Hematopoietic multipotent progenitor cell treated with erythropoietin and hydrocortisone succinate and interleukin-3 and kit ligand, for 8 days (in vitro differentiated cells): ENCODE data around the gene RNASE13.
"Not testable (repeated sequence)": the region's sequence is repeated elsewhere in the genome, so short reads cannot be mapped to it uniquely, and the experiment has no call there.

ENCODE experiments used
- DNase-seq: peaks from one replicate; pipeline ENCODE4 v3.0.0-alpha.2; 2015

Gene RNASE13

DNA sequence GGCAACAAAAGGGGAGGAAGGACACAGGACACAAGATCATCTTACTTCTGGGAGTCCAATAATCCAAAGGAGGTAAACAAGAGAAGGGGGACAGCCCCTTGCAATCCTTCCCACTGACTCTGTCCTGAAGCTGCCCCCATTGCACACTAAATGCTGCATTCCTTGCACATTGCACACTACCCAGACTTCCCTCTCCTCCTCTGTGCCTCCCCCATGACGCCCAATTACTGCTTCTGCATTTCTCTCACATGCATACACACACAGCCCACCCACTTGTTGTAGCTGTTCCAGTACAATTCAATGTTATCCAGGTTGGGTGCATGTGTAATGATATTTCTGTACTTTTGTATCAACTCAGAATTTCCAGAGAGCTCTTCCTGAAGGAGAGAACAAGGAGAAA is 15.2 kb downstream of the RNASE13 start:
- DNase-seq = no peak

DNA sequence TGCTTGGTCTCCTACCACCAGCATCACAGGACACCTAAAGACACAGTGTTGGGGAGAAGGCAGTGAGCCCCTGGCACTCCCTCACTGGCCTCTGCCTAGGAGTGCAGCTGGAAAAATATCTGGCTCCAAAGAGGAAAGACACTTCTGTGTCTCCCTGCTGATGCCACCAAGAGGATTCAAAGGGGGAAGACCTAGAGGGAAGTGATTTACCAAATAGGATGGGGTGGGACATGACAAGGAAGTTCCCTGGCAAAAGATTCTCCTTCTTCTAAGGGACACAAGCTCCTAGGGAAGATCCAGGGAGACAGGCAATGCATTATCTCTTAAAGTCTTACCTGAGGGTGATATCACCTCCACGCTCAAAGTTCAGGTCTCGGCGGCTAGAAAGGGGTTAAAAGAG is 15.8 kb downstream of the RNASE13 start:
- no peak for DNase-seq

DNA sequence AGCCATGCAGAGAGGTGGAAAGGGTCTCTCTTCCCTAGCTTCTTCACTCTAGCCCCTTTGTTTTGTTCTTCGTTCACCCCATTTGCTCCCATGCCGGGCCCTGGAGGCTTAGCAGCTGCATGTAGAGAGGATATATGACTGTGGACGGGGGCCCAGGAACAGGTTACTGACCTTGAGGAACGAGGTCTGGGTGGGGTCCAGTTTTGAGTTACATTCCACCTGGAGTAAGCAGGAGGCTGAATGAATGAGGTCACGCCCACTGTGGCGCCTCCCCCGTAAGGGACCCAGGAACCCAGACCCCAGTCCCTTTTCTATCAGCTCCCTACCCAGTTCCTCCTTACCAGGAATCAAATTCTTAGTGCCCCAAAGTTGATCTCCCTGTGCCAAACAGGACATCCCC is 16.3 kb downstream of the RNASE13 start:
- no peak for DNase-seq

DNA sequence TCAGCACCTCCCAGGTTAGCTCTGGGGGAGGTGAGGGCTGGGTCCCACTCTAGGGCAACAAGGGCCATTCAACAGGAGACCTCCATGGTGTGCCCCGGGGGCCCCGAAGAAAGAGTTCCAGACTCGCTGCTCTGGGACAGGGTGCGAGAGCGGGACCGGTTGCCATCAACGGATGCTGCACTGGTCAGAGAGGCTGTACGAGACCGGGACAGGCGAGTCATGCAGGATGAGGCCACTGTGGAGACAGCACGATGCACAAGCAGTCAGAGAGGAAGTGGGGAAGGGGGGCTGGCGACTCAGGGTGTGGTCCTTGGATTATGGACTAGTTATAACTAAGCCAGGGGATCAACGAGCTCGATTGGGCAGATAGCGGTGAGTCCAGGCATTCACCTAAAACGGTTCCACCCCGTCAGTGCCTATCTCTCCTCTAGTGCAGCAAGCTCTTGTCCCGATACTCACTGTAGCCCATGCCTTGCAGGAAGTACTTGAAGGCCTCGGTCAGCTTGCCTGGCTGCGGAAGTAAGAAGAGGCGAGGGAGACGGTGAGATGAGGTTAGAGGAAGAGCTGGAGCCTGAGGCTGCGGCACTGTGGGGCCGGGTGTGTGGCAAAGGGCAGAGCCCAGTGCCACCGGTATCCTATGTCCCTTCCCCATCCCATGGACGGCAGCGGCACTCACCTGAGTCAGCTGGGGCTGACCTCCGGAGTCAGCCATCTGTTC is 16.9 kb downstream of the RNASE13 start:
- DNase-seq = no peak

DNA sequence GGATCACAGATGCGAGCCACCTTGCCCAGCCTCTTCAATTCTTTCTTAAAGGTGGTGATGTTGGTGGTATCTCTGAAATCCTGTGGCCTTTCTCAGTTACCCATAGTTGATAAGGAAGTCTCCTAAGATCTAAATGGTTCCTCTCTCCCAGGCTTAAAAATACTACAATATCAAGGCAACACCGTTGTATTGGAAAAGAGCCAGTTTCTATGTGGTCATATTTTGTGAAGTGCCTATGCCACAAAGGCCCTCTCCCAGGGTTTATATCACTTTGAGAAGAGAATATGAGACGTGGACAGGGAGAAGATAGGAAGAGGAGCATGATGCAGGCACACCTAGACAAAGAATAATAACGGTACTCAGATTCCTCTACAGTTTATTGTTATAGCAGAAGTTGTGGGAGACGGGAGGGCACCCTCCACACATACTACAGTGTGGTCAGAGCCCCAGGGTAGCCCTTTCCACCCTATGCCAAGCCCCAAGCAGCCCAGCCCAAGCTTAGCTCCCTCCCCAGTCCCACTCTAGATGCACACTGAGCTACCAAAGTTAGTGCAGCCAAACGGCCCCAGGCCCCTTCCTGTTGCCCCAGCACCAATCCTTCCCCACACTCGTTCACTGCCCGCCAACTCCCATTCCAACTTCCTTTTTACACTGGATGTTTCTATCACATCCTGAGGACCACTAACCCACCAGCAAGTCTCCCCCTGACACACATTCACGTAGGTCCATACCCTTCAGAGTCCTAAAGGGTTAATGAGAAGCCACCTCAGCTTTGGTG is 18.0 kb downstream of the RNASE13 start:
- peak; percentile 22 for DNase-seq

DNA sequence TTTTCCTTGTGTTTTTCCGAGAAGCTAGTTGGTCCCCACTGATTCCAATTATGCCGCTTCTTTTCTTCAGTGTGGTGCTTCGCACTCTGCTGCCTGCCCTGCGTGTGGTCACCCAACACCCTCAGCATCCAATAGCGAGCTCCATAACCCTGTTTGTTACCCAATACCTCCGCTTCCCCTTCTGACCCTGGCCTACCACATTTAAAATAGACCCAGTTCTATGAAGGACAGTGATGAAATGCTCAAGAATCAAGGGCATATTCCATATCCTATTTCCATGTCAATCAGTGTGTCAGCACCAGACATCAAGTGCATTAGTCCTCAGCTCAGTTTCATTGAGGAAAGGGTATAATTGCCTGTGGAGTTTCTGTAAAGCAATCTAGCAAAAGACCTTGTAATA is 19.3 kb downstream of the RNASE13 start:
- no peak for DNase-seq

DNA sequence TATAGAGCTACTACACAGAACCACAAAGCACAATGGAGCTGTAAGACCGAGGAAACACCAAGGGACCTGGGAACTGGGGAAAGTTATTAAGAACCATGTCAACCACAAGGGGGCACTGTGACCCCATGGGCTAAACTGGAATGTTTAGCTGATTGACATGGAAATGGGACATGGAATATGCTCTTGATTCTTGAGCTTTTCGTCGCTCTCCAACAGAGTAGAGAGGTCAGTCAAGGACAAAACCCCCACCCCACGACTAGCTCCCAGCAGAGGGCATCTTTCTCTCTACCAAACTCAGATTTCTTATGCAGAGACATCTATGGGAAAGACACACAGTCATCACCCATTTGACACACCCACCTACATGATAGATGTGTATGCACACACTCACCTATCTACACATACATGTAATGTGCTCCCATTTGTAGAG is 19.8 kb downstream of the RNASE13 start:
- peak; percentile 87 for DNase-seq

DNA sequence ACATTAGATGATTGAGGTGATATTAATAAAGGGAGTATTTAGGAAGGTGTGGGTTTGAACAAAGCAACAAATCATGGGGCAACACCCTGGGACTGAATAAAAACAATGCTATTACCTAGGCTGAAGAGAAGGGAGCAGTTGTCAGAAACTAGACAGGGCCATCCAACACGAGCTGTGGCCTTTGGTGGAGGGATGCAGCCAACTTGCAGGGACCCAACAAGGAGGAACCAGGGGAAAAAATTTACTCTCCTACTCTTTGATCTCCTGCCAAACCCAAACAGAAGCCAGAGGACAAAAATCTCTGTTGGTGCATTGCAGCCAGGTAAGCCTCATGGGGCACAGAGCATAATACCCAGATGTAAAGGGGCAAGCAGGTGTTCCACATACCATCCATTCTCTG is 23.5 kb downstream of the RNASE13 start:
- DNase-seq = no peak

DNA sequence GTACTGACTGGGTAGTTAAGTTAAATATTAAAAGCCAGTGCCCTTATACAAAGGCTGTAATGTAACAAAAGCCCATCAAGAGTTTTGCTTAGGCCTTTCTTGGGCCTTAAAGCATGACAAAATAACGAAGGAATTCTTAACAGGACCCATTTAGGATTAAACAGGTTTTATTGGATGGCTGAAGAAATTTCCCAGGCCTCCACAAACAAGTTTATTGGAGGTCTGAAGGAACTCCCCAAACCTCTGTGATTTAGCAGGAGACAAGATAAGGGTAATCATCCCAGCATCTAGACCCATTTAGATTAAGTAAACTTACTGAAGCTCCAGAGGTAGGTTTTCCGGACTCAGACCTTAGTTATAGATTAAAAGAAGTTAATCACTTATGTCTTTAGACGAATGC is 24.9 kb downstream of the RNASE13 start:
- DNase-seq = not testable (repeated sequence)

DNA sequence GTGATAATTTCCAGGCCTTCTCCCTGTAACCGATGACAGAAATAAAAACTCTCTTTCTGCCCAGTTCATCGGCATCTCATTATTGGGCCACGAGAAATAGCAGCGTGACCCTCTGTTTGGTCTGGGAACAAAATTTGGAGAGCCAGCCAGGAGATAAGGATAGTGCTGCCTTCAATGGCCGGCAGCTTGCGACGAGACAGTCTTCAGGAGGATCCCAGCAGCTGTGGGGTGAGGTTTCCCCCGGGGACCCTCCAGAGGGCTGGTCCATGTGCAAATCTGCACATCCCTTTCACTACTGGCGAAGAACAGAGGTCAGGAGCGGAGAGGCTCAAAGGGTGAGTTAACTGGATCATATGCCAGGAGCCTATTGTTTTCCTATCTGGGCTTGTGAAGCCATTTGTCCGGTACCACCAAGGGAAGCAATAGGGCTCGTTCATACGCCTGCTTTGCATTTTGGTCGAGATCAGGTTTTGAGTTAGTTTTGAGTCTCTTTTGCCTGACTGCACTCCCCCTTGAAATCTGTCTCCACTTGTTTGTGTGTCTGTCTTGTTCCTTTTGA is 30.7 kb downstream of the RNASE13 start:
- DNase-seq = no peak

DNA sequence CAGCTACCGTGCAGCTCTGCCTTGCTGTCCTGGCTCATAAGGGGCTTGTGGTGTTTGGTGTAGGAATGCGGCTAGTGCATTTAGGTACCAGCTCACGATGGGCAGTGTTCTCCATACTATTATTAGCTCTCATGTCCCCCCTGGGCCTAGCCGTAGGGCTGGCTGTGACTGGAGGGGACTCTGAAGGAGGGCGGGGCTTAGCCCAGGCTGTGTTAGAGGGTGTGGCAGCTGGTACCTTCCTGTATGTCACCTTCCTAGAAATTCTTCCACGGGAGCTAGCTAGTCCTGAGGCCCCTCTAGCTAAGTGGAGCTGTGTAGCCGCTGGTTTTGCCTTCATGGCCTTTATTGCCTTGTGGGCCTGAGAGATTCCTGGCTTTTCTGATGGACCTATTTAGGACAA is 33.4 kb downstream of the RNASE13 start:
- DNase-seq = no peak

DNA sequence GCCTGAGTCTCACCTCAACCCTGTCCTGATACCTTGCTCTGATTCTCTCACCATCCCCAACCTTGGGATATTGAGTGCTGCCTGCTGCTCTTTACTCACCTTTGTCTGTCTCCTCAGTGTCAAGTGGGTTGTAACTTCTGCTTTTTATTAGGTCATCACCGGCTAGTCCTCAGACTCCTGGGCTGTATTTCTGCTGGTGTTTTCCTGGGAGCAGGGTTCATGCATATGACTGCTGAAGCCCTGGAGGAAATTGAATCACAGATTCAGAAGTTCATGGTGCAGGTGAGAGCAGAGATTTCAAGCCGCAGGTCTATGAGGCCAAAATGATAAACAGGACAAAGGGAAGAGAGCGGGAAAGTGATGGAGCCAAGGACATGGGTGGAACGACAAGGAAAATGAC is 35.0 kb downstream of the RNASE13 start:
- DNase-seq = no peak

DNA sequence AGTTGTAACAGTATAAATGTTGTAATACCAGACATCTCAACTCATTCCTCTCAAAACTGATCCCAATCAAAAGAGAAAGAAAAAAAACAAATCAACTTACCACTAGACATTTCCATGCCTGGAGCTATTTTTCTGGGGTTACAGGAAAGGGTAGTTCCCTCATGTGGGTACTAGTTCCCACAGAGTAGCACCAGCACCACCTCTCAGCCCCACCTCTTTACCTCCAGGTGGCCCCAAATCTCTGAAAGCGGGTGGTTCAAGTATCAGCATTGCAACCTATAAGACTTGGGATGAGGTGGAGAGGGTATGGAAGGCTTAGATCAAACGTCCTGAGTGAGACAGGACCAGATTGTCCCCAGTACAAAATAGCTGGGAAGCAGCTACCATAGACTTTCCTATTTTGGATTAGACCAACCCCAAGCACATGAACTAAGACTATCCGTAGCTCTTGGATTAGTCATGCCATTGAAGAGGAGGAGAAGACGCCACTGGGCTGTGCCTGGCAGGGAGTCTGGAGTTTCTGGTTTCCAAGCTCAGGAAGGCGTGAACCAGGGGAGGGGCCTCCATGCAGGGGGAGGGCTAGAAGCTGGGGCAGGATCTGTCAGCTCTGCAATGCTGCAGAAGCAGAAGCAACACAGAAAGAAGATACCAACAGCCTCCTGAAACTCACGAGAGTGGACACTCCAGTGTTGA is 35.8 kb downstream of the RNASE13 start, which contains the start of gene SLC39A2:
Gene SLC39A2 (plus strand): TSS at position 620 of the 693 bp plus-strand sequence. CDS start 154 bp downstream, outside the sequence.
- no peak for DNase-seq

DNA sequence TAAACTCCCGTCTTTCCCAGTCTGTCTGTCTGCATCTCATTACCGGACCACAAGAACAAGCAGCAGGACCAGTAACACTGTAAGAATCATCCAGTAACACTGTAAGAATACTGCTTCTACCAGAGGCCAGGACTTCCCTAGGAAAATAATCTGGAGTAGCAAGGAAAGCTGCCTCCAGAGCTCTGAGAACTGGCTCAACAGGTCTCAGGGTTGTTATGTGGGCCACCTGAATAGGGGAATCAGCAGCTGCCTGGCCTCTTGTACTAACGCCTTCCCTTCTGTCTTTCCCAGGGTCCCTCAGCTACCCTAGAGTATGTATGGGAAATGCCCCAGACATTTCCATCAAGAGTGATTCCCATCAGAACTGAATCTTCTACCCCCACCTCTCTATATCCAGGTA is 36.5 kb downstream of the RNASE13 start:
- no peak for DNase-seq

DNA sequence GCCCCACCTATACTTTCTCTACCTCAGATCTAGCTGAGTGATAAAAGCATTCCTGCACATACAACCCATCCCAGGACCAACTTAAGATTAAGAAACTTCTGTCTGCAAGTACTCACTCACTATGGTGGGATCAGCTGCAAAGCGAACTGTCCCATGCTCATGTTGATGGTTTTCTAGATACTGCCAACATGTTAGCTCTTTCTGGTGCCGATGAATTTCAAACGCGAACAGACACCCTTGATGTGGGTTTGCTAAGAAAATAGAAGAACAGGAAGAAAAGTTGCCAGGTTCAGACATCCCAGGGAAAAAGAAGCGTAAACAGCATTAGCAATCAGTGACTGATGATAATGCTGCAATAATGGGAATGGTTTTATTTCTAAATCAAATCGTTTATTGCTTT is 37.0 kb downstream of the RNASE13 start:
- DNase-seq = no peak

DNA sequence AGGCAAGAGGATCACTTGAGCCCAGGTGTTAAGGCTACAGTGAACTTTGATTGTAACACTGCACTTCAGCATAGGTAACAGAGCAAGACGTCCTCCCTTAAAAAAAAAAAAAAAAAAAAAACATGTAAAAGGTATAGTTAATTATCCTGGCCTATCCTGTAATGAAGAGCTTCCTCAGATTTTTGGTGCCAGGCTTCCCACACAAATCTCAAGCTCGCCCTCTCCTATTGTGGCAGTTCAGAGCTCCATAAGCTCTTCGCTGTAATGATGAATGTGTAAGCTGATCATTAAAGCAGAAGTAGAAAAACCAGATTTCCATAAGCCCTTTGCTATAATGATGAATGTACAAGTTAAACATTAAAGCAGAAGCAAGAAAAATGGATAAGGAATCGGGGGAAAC is 37.5 kb downstream of the RNASE13 start:
- DNase-seq = no peak

DNA sequence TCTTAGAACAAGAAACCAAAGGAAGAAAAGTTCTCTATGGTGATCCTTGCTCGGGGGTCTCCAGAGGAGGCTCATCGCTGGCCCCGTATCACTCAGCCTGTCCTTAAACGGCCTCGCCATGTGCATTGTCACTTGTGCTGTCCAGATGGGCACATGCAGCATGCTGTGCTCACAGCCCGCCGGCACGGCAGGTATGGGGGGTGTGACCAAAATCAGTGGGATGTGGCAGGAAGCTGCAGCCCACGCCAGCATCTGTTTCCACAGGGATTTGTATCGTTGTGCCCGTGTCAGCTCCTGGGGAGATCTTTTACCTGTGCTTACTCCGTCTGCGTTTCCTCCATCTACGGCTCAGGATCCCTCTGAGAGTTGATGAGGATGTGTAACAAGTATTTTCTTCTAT is 38.1 kb downstream of the RNASE13 start:
- DNase-seq = no peak

DNA sequence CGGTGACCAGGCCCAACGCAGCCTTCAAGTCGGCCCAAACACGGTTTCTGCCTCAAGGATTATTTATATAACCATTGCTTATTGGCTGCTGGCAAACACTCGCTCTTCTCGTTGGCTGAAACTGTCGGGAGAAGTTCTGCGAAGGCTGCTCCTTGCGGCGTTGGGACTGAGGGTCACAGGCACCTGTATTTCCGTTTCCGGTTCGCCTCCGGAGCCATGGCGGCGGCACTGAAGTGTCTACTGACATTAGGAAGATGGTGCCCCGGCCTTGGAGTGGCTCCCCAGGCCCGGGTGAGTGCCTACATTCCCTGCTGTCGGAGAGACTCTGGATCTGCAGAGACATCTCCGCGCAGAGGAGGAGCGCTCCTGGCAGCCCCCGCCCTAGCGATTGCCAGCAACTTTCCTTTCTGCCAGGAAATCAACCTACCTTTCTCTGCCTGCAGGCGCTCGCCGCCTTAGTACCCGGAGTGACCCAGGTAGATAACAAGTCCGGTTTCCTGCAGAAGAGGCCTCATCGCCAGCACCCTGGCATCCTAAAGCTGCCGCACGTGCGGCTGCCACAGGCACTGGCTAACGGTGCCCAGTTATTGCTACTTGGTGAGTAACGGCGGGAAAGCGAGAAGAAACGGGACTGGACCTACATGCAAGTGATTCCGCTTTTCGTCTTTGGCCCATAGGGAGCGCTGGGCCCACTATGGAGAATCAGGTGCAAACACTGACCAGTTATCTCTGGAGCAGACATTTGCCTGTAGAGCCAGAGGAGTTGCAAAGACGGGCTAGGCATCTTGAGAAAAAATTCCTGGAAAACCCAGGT is 44.6 kb downstream of the RNASE13 start, which contains the start of gene METTL17:
Gene METTL17 (plus strand): TSS at position 194 of the 814 bp plus-strand sequence. CDS start 23 bp downstream, at position 217.
- peak; percentile 99 for DNase-seq

DNA sequence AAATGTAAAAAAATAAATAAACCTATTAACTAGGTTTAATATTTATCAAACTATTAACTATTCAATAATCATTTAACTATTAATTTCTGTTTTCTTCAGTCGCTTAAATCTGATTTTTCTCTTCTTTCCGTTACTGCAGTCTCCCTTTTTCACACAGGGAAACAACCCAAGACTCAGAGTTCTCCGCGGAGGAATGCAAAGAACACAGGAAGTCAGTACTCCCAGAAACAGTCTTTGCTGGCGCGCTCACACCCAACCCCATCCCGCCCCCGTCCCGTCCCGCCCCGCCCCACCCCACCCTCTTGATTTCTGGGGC is 45.2 kb downstream of the RNASE13 start:
- no peak for DNase-seq

DNA sequence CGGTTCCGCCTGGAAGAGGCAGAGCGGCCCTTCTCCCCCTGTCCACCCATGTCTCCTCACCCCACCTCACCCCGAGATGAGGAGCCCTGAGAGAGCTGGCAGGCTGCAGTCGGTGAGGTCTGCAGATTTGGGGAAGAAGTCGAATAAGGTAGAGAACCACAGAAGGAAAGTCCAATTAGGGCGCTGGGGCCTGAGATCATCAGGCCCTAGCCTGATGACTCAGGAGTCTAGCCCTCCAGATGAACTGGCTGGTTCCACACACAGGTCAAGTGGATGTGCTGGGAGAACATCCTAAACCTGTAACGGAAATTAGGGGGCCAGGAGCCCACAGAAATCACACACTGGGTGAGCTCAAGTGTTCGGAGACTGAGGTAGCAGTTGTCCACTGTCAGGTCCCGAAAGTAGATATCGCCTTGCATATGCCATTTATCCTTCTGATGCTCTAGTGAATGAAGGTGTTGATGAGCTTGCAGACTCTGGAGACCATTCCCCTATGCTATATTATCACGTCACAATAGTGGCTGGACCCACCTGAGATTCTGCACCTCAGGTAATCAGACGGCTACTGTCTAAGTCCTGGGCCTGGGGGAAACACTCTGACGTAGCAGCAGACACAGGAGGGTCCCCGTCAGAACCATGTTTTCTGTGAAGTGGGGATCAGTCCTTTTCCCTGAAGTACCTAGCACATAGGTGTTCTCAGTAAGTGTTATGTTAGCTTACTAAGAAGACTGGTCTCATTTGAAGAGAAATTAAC is 45.7 kb downstream of the RNASE13 start:
- peak; percentile 13 for DNase-seq

DNA sequence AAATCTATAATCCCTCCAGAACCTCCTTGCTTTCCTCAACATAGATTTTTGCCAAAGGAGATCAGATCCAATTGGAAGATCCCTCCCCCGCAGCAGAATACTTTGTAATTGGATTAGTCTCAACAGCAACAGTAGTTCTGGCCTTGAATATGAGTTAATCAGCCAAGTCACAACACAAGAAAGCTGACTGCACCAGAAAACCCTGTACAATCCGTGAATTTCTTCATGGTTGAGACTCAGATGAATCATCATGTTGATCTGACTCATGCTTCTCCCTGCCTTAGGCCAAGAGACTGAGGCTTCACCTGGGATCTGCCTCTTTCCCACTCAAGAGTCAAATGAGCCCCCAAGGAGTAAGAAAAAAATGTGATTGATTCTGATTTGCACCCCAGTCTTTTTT is 47.8 kb downstream of the RNASE13 start:
- no peak for DNase-seq

DNA sequence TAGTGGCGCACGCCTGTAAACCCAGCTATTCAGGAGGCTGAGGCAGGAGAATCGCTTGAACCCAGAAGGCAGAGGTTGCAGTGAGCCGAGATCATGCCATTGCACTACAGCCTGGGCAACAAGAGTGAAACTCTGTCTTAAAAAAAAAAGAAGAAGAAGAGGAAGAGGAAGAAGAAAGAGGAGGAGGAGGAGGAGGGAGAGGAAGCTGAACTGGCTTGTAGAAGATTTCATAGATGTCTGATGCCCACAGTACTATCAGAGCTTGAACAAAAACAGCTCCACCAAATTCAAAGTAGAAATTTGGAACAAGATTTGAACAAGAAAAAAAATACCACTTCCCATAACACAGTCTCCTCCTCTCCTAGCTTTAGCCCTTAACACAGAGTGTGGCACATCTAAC is 49.0 kb downstream of the RNASE13 start:
- not testable (repeated sequence) for DNase-seq
